A549 (cell line): ENCODE results near the gene PDE10A. TPM values are rescaled to one million over a fixed set of nuclear protein-coding genes. Genes with fewer than 3 reads are reported as not detected.
A peak's percentile ranks its signal among the peaks of the same experiment; 100 is the strongest.

Experiments
- ATAC-seq, 2 experiments: fragments of 200-7000 bp in 1 of 2; fragments of >200 bp in 1 of 2; cut with Nextera tagmentation in 1 of 2; cut with Tn5 transposase in 1 of 2; 3 replicates each; pipeline versions ENCODE4 v1.8.0 to v1.9.1; 2018 to 2020; ENCODE audit warnings: mild to moderate bottlenecking in 1 of 2, moderate library complexity in 1 of 2
- CTCF ChIA-PET: fragments of 300-600 bp; sonication (Branson Sonifier 250); formaldehyde crosslinking; extraction: SDS; loops from one replicate; lab custom pipeline; 2021; ENCODE audit warnings: antibody characterized with exemption, inconsistent platforms; lab: Yijun Ruan, JAX
- POLR2A ChIA-PET: fragments of 350-600 bp; formaldehyde crosslinking; extraction: SDS; loops from one replicate; lab custom pipeline; 2021; ENCODE audit warnings: antibody characterized with exemption, inconsistent platforms; lab: Yijun Ruan, JAX
- DNase-seq, 2 experiments: peaks; one replicate each; pipeline versions ENCODE4 v3.0.0 to v3.0.0-alpha.2; 2011 to 2016; ENCODE audit warnings: low read depth in 1 of 2, low spot score in 1 of 2
- FAIRE-seq: peaks from 2 replicates; lab custom pipeline; 2011; peaks lifted over from hg19 to GRCh38; lab: Jason Lieb, UNC
- H3K27ac ChIP-seq, 2 experiments: fragments of >200 bp; sonication (Bioruptor Twin); formaldehyde crosslinking; 3 replicates each; pipeline ENCODE4 v1.5.1; 2016 to 2017
- H3K4me1 ChIP-seq: fragments of >200 bp; sonication (Bioruptor Twin); formaldehyde crosslinking; 3 replicates; pipeline ENCODE4 v1.6.1; 2016
- H3K4me2 ChIP-seq: fragments of >200 bp; sonication (Bioruptor Twin); formaldehyde crosslinking; 3 replicates; pipeline ENCODE4 v1.6.1; 2016
- H3K4me3 ChIP-seq: fragments of >200 bp; sonication (Bioruptor Twin); formaldehyde crosslinking; 3 replicates; pipeline ENCODE4 v1.5.1; 2016
- H3K9me3 ChIP-seq: fragments of >200 bp; sonication (Bioruptor Twin); formaldehyde crosslinking; 3 replicates; pipeline ENCODE4 v1.6.1; 2016
- ATOH8 ChIP-seq: fragments of 250-450 bp; sonication (Bioruptor Pico); IDR thresholded peaks from 2 replicates; pipeline ENCODE4 v1.5.0; 2020; ENCODE audit warnings: low read depth, mild to moderate bottlenecking, moderate library complexity
- CEBPB ChIP-seq, 2 experiments: fragments of >200 bp in 1 of 2; sonication (Bioruptor Twin) in 1 of 2; formaldehyde crosslinking in 1 of 2; IDR thresholded peaks; 2 replicates each; pipeline ENCODE4 v1.6.1; 2012 to 2016
- ESRRA ChIP-seq: fragments of 150-350 bp; IDR thresholded peaks from 2 replicates; pipeline ENCODE4 v1.6.1; 2014; ENCODE audit warnings: mild to moderate bottlenecking, low read length, borderline replicate concordance
- FOSB ChIP-seq: fragments of 250-450 bp; sonication (Bioruptor Pico); IDR thresholded peaks from 2 replicates; pipeline ENCODE4 v1.5.0; 2020; ENCODE audit warnings: mild to moderate bottlenecking, moderate library complexity
- FOSL2 ChIP-seq, 2 experiments: fragments of 450-650 bp in 1 of 2; fragments of >200 bp in 1 of 2; sonication (Bioruptor Twin) in 1 of 2; formaldehyde crosslinking; IDR thresholded peaks; 2 replicates each; pipeline versions ENCODE4 v1.5.0 to v1.6.1; 2016 to 2020; ENCODE audit warnings: mild to moderate bottlenecking in 1 of 2, moderate library complexity in 1 of 2
- GATA3 ChIP-seq: IDR thresholded peaks from 2 replicates; pipeline ENCODE4 v1.6.1; 2012; ENCODE audit warnings: borderline replicate concordance
- HDAC2 ChIP-seq: fragments of 200-600 bp; sonication (generic); IDR thresholded peaks from 2 replicates; pipeline ENCODE4 v1.6.1; 2016
- HES2 ChIP-seq: fragments of >200 bp; sonication (Bioruptor Twin); formaldehyde crosslinking; IDR thresholded peaks from 2 replicates; pipeline ENCODE4 v1.6.1; 2016
- HOXB13 ChIP-seq: fragments of 250-450 bp; sonication (Bioruptor Pico); IDR thresholded peaks from 2 replicates; pipeline ENCODE4 v1.5.0; 2020; ENCODE audit warnings: low read depth, mild to moderate bottlenecking, moderate library complexity
- HOXB5 ChIP-seq: fragments of 250-450 bp; sonication (Bioruptor Pico); IDR thresholded peaks from 2 replicates; pipeline ENCODE4 v1.5.0; 2020; ENCODE audit warnings: mild to moderate bottlenecking, moderate library complexity
- JUNB ChIP-seq: fragments of >200 bp; sonication (Bioruptor Twin); formaldehyde crosslinking; IDR thresholded peaks from 2 replicates; pipeline ENCODE4 v1.6.1; 2016
- KDM5A ChIP-seq: fragments of 200-600 bp; sonication (generic); IDR thresholded peaks from 2 replicates; pipeline ENCODE4 v1.6.1; 2016; ENCODE audit warnings: antibody characterized with exemption, mild to moderate bottlenecking
- MAFK ChIP-seq: fragments of 450-650 bp; IDR thresholded peaks from 2 replicates; pipeline ENCODE4 v1.6.1; 2014; ENCODE audit not compliant: partially characterized antibody
- POLR2AphosphoS2 ChIP-seq: conservative IDR thresholded peaks from 2 replicates; pipeline ENCODE4 v1.6.1; 2012; ENCODE audit warnings: low read length, improper control_type of control experiment, inconsistent platforms
- REST ChIP-seq: fragments of 200-600 bp; sonication (generic); IDR thresholded peaks from 2 replicates; pipeline ENCODE4 v1.6.1; 2016; ENCODE audit warnings: antibody characterized with exemption, mild to moderate bottlenecking, moderate library complexity
- SMC3 ChIP-seq: fragments of >200 bp; sonication (Bioruptor Twin); formaldehyde crosslinking; IDR thresholded peaks from 3 replicates; pipeline ENCODE4 v1.6.1; 2018; ENCODE audit warnings: inconsistent platforms
- TFCP2L1 ChIP-seq: fragments of 250-450 bp; sonication (Bioruptor Pico); IDR thresholded peaks from 2 replicates; pipeline ENCODE4 v1.5.0; 2021; ENCODE audit warnings: mild to moderate bottlenecking
- WGBS: methylation state at CpG from one replicate; pipeline ENCODE4 v1.1.6; 2017; ENCODE audit errors: missing lambda C conversion rate; 5-methylcytosine and 5-hydroxymethylcytosine counted together
- polyA plus RNA-seq, 4 experiments: library from polyadenylated mRNA; depleted of rRNA in 3 of 4; stranded (reverse); fragments of >200 nt; fragmentation: RNase III in 1 of 4; extraction: RNeasy Plus Mini Kit Qiagen cat#74134 plus additional on column Dnase treatment in 1 of 4; gene quantifications; 2 replicates in 3 of 4; 3 replicates in 1 of 4; pipeline ENCODE4 v1.2.3, GENCODE V29; 2011 to 2017
- TF ChIP-seq, protein P1 (sequence below): IDR thresholded peaks from 2 replicates; pipeline ENCODE4 v1.6.1; 2012; ENCODE audit warnings: low read depth, borderline replicate concordance

PDE10A gene
- polyA plus RNA-seq, 2 of the 4 experiments (the other 2 are of a cell fraction) = 44.9 to 92.5 TPM

- Histone ChIP-seq H3K4me2 (peak overlapping the region; percentile 65), H3K27ac (peak overlapping the region; percentile 41 to 68; a peak in 3 of 6 replicates)
- POLR2A ChIA-PET = no interaction called here
Measured at GRCh38 chr6:165515963-165516624, 146.9 kb downstream of the PDE10A start.

GRCh38 chr6:165514621-165515020, 148.4 kb downstream of the PDE10A start:
- Histone ChIP-seq H3K9me3 (no peaks in the 10 kb centered on the region), H3K4me3 (no peak overlapping the region), H3K4me1 (peaks cover 25% of the 10 kb centered on the region), H3K27ac (peak overlapping the region in 1 of 2 experiments; percentile 39; a peak in 2 of 6 replicates), H3K4me2 (no peak overlapping the region)
- WGBS = 100% methylated on average over 1 of the region's 4 CpGs
- FAIRE-seq = no peak
- ChIA-PET POLR2A (no interaction called here), CTCF (no interaction called here)
- ATAC-seq = no peak
- peak; percentile 54 for TF ChIP-seq MAFK
- no peak for TF ChIP-seq HOXB5
- DNase-seq = no peak

More at GRCh38 chr6:165515963-165516624, 146.9 kb downstream of the PDE10A start:
- FAIRE-seq = no peak
- WGBS = 32% methylated on average over 6 of the region's 6 CpGs
- Histone ChIP-seq H3K9me3 (no peaks in the 10 kb centered on the region), H3K4me3 (no peak overlapping the region), H3K4me1 (peaks cover 25% of the 10 kb centered on the region)
- TF ChIP-seq FOSB (CRISPR knock-in tag) (no peak), REST (no peak), HOXB5 (no peak), HES2 (no peak), HDAC2 (no peak), POLR2AphosphoS2 (no peak), FOSL2 (IDR thresholded peaks at IDR 0.05) (peak; percentile 73), FOSL2 (CRISPR knock-in tag; IDR thresholded peaks at IDR 0.05) (peak; percentile 97), HOXB13 (CRISPR knock-in tag) (no peak), TFCP2L1 (CRISPR knock-in tag) (no peak), MAFK (no peak), ATOH8 (no peak), JUNB (peak; percentile 71), ESRRA (no peak), GATA3 (peak; percentile 37; the same call in 1 of the 2 replicates), KDM5A (no peak)
- TF ChIP-seq, protein P1, sequence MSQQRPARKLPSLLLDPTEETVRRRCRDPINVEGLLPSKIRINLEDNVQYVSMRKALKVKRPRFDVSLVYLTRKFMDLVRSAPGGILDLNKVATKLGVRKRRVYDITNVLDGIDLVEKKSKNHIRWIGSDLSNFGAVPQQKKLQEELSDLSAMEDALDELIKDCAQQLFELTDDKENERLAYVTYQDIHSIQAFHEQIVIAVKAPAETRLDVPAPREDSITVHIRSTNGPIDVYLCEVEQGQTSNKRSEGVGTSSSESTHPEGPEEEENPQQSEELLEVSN = no peak
- ATAC-seq = peak; percentile 56 to 69; a peak in 3 of 6 replicates
- DNase-seq = peak; percentile 19 to 49
- CTCF ChIA-PET = no interaction called here

GRCh38 chr6:165511807-165512206, 151.2 kb downstream of the PDE10A start:
- FAIRE-seq = no peak

More at GRCh38 chr6:165511807-165512206, 151.2 kb downstream of the PDE10A start:
- ChIA-PET POLR2A (no interaction called here), CTCF (interaction anchor here (1.0 kb wide), 1 partner anchor 183 kb away, joined by 3 read pairs; no protein-coding TSS in a partner anchor)
- Histone ChIP-seq H3K27ac (no peak overlapping the region), H3K9me3 (no peaks in the 10 kb centered on the region), H3K4me3 (no peak overlapping the region), H3K4me1 (peaks cover 16% of the 10 kb centered on the region), H3K4me2 (no peak overlapping the region)
- TF ChIP-seq CEBPB (IDR thresholded peaks at IDR 0.05) (no peak), SMC3 (no peak)
- ATAC-seq (no peak), DNase-seq (no peak)
